Left ventricle myocardium inferior (tissue), 1 donor: ENCODE results near the gene GOLGA7B. TPM values are rescaled to one million over a fixed set of nuclear protein-coding genes. Genes with fewer than 3 reads are reported as not detected.

ENCODE experiments used
- DNase-seq: peaks from one replicate; pipeline ENCODE4 v3.0.0-alpha.2; 2020
- H3K27ac ChIP-seq: fragments of 200-600 bp; replicated peaks from 2 replicates; pipeline ENCODE4 v1.8.0; 2021
- H3K27me3 ChIP-seq: fragments of 200-600 bp; 2 replicates; pipeline ENCODE4 v1.8.0; 2021; ENCODE audit warnings: low read depth
- H3K36me3 ChIP-seq: fragments of 200-600 bp; 2 replicates; pipeline ENCODE4 v1.8.0; 2021
- H3K4me1 ChIP-seq: fragments of 200-600 bp; 2 replicates; pipeline ENCODE4 v1.8.0; 2021
- H3K4me3 ChIP-seq: fragments of 200-600 bp; 2 replicates; pipeline ENCODE4 v1.8.0; 2021; ENCODE audit warnings: mild to moderate bottlenecking, moderate library complexity
- H3K9me3 ChIP-seq: fragments of 200-600 bp; replicated peaks from 2 replicates; pipeline ENCODE4 v1.8.0; 2021
- CTCF ChIP-seq: fragments of 200-600 bp; IDR thresholded peaks from 2 replicates; pipeline ENCODE4 v1.8.0; 2021; ENCODE audit warnings: antibody characterized with exemption, mild to moderate bottlenecking, borderline replicate concordance
- intact Hi-C: fragments of 100-400 bp; cut with micrococcal nuclease; formaldehyde crosslinking; loops from one replicate; pipeline ENCODE4 v1.11.0; 2022
- total RNA-seq: library from RNA; stranded (reverse); fragmentation: NEBNext Ultra II Directional; extraction: Animal tissue kit (Norgen Biotek cat#: 25700); gene quantifications from one replicate; pipeline ENCODE4 v1.2.1, GENCODE V29; 2021
- donor health status: DM: no; HTN: yes; CAD: no; lungs with severe emphysema.

The GOLGA7B gene
- total RNA-seq, 1 donor from 2014 or later = 0.60 TPM

DNA sequence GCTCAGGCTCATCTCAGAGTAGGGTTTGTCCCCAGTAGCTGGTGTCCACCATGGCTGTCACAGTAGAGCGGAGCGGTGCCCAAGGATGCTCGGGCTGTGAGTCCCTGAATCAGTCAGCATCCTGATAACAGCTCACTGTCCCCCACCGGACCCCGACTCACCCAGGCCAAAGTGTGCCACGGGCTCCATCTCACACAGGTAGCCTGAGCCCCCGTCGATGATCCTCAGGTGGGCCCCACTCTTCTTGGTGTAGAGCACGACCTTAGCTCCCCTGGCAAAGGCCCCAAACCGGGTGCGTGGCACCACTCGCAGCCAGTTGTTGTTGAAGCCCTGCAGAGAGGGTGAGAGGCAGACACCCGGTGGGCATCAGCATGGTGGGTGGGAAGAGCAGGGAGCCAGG, 45.4 kb downstream of the GOLGA7B start:
- H3K4me1 ChIP-seq = peaks cover 20% of the 10 kb centered on the region
- TF ChIP-seq CTCF = no peak
- H3K4me3 ChIP-seq = no peak overlapping the region
- peaks cover 2% of the 10 kb centered on the region for H3K27me3 ChIP-seq
- intact Hi-C loops = no loop called here
- DNase-seq = no peak
- H3K9me3 ChIP-seq = no peaks in the 10 kb centered on the region
- H3K36me3 ChIP-seq = no peaks in the 10 kb centered on the region
- H3K27ac ChIP-seq = no peak overlapping the region

DNA sequence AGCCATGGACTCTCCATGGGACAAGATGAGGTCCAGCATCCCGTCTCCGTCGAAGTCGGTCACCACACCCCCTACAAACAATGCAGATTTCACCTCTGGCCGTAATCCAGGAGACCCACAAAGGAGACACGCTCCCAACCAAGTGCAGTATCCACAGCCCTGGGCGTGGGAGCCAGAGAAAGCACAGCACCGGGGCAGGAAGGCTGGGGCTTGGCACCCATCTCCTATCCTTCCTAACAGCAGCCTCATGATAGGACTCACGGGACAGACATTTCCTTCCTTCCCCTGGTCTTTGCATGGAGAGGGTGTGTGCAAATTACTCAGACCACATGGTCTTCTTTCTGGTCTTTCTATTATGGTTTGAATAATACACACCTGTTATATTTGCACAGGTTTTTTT, 46.3 kb downstream of the GOLGA7B start:
- H3K36me3 ChIP-seq = no peaks in the 10 kb centered on the region
- intact Hi-C loops = no loop called here
- no peak overlapping the region for H3K27ac ChIP-seq
- no peaks in the 10 kb centered on the region for H3K9me3 ChIP-seq
- no peak overlapping the region for H3K4me3 ChIP-seq
- H3K4me1 ChIP-seq = peaks cover 20% of the 10 kb centered on the region
- TF ChIP-seq CTCF = no peak
- H3K27me3 ChIP-seq = peaks cover 4% of the 10 kb centered on the region
- DNase-seq = no peak

- peaks cover 4% of the 10 kb centered on the region for H3K27me3 ChIP-seq
- no peak for TF ChIP-seq CTCF
- no peak overlapping the region for H3K4me3 ChIP-seq
- no peaks in the 10 kb centered on the region for H3K9me3 ChIP-seq
- H3K4me1 ChIP-seq = peaks cover 20% of the 10 kb centered on the region
- DNase-seq = no peak
- intact Hi-C loops = no loop called here
- H3K36me3 ChIP-seq = no peaks in the 10 kb centered on the region
- H3K27ac ChIP-seq = no peak overlapping the region
Measured at GRCh38 chr10:97896756-97897358, 47.2 kb downstream of the GOLGA7B start.

DNA sequence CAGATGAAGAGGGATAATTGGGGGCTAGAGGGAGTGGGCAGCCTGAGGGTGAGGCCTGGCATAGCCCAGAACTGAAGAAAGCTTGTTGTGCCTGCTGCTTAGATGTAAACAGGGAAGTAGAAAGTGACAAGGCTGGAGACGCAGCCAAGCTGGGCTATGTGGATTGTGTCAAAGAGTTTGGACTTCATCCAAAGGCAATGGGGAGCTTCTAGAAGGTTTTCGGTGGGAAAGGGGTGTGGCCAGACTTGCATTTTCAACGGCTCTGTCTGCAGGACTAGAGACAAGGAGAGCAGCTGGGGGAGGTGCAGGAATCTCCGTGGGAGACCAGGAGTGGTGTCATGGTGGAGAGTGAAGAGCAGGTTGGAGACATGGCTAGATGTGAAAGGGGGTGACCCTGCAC, 48.8 kb downstream of the GOLGA7B start:
- DNase-seq = no peak
- Histone ChIP-seq H3K4me1 (peaks cover 21% of the 10 kb centered on the region), H3K27ac (no peak overlapping the region), H3K9me3 (no peaks in the 10 kb centered on the region), H3K27me3 (peaks cover 4% of the 10 kb centered on the region), H3K36me3 (no peaks in the 10 kb centered on the region), H3K4me3 (no peak overlapping the region)
- no peak for TF ChIP-seq CTCF
- intact Hi-C loops = no loop called here

DNA sequence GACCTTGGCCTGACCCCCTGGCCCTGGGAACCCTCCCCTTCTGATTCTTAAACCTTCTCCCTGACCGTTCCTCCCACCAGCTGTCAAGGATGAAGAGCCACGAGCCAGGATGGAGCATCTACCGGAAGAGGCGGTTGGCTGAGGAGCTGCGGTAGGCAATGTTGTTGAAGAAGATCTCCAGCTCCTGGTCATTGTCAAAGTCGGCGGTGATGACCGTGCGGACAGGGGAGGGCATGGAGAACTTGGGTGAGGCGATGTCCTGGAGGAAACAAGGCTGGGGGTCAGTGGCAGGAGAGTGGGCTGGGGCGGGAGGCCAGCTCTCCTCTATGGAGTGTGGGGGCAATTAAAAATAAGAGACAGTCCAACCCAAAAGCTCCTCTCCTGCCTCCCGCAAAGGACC, 51.7 kb downstream of the GOLGA7B start:
- DNase-seq = no peak
- H3K27me3 ChIP-seq = peaks cover 14% of the 10 kb centered on the region
- H3K27ac ChIP-seq = no peak overlapping the region
- no peaks in the 10 kb centered on the region for H3K36me3 ChIP-seq
- H3K4me3 ChIP-seq = no peak overlapping the region
- TF ChIP-seq CTCF = no peak
- no peaks in the 10 kb centered on the region for H3K9me3 ChIP-seq
- H3K4me1 ChIP-seq = peaks cover 28% of the 10 kb centered on the region
- intact Hi-C loops = no loop called here
